Measurements from ENCODE around the gene RNF223.
"Not testable (repeated sequence)": the region's sequence is repeated elsewhere in the genome, so short reads cannot be mapped to it uniquely, and the experiment has no call there.

Gene RNF223

GRCh38 chr1:1067860-1068516, 6.1 kb downstream of the RNF223 start:
- H3K18ac ChIP-seq (ENCODE audit: low read length) = peak overlapping the region; percentile 85
- peak overlapping the region; percentile 94 for H2AK5ac ChIP-seq (ENCODE audit: low read depth, low read length)
- H3K4me2 ChIP-seq (ENCODE audit: insufficient read depth, low read length, poor library complexity, severe bottlenecking) = peak overlapping the region; percentile 69
- peak overlapping the region; percentile 71 for H2BK15ac ChIP-seq (ENCODE audit: low read length)
- H3K79me1 ChIP-seq (ENCODE audit: low read depth, low read length) = peaks cover 5% of the 10 kb centered on the region
- DNase-seq (ENCODE audit: low spot score) = no peak
- H4K91ac ChIP-seq (ENCODE audit: low read depth, low read length, poor library complexity) = no peak overlapping the region
- H3K4ac ChIP-seq (ENCODE audit: low read length) = no peak overlapping the region
- no peak overlapping the region for H4K8ac ChIP-seq (ENCODE audit: low read depth, low read length)
- H2AFZ ChIP-seq (ENCODE audit: low read length) = peak overlapping the region; percentile 45
- H2BK120ac ChIP-seq (ENCODE audit: low read depth, low read length) = peak overlapping the region; percentile 61
- H3K36me3 ChIP-seq (replicated peaks in 1 of 2; ENCODE audit: control insufficient read depth in 2 of 2, insufficient read depth in 2 of 2, low read length in 2 of 2) = no peaks in the 10 kb centered on the region
- H2BK12ac ChIP-seq (ENCODE audit: low read length) = peak overlapping the region; percentile 58
- peak overlapping the region; percentile 60 for H3K9ac ChIP-seq (ENCODE audit: low read depth, low read length, poor library complexity)
- peaks cover 25 to 32% of the 10 kb centered on the region in 2 donors for H3K4me1 ChIP-seq (ENCODE audit: control insufficient read depth in 2 of 2, insufficient read depth in 1 of 2, low read depth in 1 of 2, low read length in 2 of 2)
- H3K4me3 ChIP-seq (ENCODE audit: low read length in 2 of 2) = no peak overlapping the region
- no peak overlapping the region for H3K27ac ChIP-seq (replicated peaks; ENCODE audit: low read length)
- H3K9me3 ChIP-seq (replicated peaks in 1 of 2; ENCODE audit: control insufficient read depth in 2 of 2, insufficient read depth in 1 of 2, low read depth in 1 of 2, low read length in 2 of 2) = no peaks in the 10 kb centered on the region
- H3K27me3 ChIP-seq (ENCODE audit: control insufficient read depth in 3 of 3, insufficient read depth in 3 of 3, low read depth in 1 of 3, low read length in 3 of 3) = peaks cover 2 to 73% (median 30%) of the 10 kb centered on the region in 3 experiments
- no CpG with 5 or more reads among the region's 32 CpGs for WGBS, 2 donors (ENCODE audit: extremely low coverage in 2 of 2, insufficient read length in 2 of 2, insufficient replicate concordance in 1 of 2)
- peak overlapping the region; percentile 91 for H3K23ac ChIP-seq (ENCODE audit: low read depth, low read length, poor library complexity)
- no peak overlapping the region for H2BK5ac ChIP-seq (ENCODE audit: low read length)
- peak overlapping the region; percentile 89 for H3K14ac ChIP-seq (ENCODE audit: low read length)

DNA sequence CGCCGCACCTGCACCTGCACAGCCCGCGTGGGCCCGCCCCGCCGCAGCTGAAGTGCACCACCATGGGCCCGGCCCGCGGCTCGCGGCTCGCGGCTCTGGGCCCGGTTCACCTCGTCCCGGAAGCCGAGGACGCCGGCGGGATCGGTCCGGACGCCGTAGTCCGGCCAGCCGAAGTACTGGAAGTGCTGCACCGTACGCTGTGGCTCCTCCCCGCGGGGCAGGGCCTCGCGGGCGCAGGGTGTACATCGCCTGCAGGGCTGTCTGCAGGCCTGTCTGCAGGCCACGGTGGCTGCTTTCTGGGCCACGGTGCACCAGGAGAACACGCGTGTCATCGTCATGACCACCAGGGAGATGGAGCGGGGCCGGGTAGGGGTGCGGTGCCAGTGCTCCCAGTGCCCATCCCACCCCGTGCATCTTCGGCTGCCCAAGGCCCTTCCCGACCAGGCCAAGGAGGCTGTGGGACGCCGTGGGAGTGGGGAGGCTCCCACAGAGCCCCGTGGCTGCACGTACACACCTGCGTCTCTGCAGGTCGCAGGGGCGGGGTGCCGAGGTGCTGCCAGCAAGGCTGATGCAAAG, 6.7 kb downstream of the RNF223 start:
- H3K4me3 ChIP-seq (ENCODE audit: low read length in 2 of 2) = no peak overlapping the region
- WGBS, 2 donors (ENCODE audit: extremely low coverage in 2 of 2, insufficient read length in 2 of 2, insufficient replicate concordance in 1 of 2) = no CpG with 5 or more reads among the region's 54 CpGs
- H2BK12ac ChIP-seq (ENCODE audit: low read length) = peak overlapping the region; percentile 41
- H3K9ac ChIP-seq (ENCODE audit: low read depth, low read length, poor library complexity) = peak overlapping the region; percentile 60
- peak overlapping the region; percentile 75 for H2BK5ac ChIP-seq (ENCODE audit: low read length)
- H4K8ac ChIP-seq (ENCODE audit: low read depth, low read length) = no peak overlapping the region
- peak overlapping the region; percentile 91 for H3K23ac ChIP-seq (ENCODE audit: low read depth, low read length, poor library complexity)
- no peak for DNase-seq (ENCODE audit: low spot score)
- H4K91ac ChIP-seq (ENCODE audit: low read depth, low read length, poor library complexity) = no peak overlapping the region
- peaks cover 29 to 37% of the 10 kb centered on the region in 2 donors for H3K4me1 ChIP-seq (ENCODE audit: control insufficient read depth in 2 of 2, insufficient read depth in 1 of 2, low read depth in 1 of 2, low read length in 2 of 2)
- H2AFZ ChIP-seq (ENCODE audit: low read length) = no peak overlapping the region
- no peak overlapping the region for H3K27ac ChIP-seq (replicated peaks; ENCODE audit: low read length)
- peak overlapping the region; percentile 89 for H3K14ac ChIP-seq (ENCODE audit: low read length)
- no peak overlapping the region for H3K4me2 ChIP-seq (ENCODE audit: insufficient read depth, low read length, poor library complexity, severe bottlenecking)
- H3K79me1 ChIP-seq (ENCODE audit: low read depth, low read length) = peaks cover 5% of the 10 kb centered on the region
- no peak overlapping the region for H3K4ac ChIP-seq (ENCODE audit: low read length)
- H3K36me3 ChIP-seq (replicated peaks in 1 of 2; ENCODE audit: control insufficient read depth in 2 of 2, insufficient read depth in 2 of 2, low read length in 2 of 2) = no peaks in the 10 kb centered on the region
- H3K18ac ChIP-seq (ENCODE audit: low read length) = peak overlapping the region; percentile 83
- H3K9me3 ChIP-seq (replicated peaks in 1 of 2; ENCODE audit: control insufficient read depth in 2 of 2, insufficient read depth in 1 of 2, low read depth in 1 of 2, low read length in 2 of 2) = no peaks in the 10 kb centered on the region
- peak overlapping the region; percentile 61 for H2BK120ac ChIP-seq (ENCODE audit: low read depth, low read length)
- peak overlapping the region; percentile 94 for H2AK5ac ChIP-seq (ENCODE audit: low read depth, low read length)
- peak overlapping the region; percentile 71 for H2BK15ac ChIP-seq (ENCODE audit: low read length)
- H3K27me3 ChIP-seq (ENCODE audit: control insufficient read depth in 3 of 3, insufficient read depth in 3 of 3, low read depth in 1 of 3, low read length in 3 of 3) = peaks cover 2 to 71% (median 35%) of the 10 kb centered on the region in 3 experiments

DNA sequence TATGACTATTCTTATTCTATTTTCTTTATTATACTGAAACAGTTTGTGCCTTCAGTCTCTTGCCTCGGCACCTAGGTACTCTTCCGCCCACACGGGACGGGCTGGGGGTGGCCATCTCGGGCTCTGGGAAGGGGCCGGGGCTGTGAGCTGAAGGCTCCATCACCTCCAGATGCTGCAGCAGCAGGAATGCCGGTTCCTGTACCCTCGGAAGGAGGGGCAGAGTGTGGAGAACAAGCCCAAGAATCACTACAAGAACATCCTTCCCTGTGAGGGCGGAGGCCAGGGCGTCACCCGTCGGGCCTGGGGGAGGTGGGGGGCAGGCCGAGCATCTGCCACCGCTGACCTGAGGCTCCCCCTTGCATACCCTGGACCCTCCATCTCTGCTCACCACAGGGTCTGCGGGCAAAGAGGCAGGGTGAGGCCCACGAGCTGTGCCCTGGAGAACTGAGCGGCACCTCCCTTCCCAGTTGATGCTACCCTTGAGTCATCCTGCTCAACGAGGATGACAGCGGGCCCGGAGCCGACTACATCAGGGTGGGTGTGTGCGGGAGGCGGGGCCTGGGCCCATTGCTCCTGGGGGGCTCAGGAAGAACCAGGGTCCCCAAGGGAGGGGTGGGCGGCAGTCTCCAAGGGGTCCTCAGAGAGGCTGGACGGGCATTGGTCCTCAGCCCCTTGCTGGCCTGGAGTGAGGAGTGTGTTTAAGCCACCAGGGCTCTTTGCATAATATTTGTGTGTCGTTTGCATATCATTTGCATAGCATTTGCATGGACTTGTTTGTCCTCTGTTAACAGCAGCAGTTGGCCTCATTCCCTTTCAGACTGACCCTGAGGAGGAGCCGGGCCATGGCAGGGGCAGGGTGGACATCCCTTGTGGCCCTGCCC, 7.5 kb downstream of the RNF223 start:
- H4K8ac ChIP-seq (ENCODE audit: low read depth, low read length) = no peak overlapping the region
- H2AFZ ChIP-seq (ENCODE audit: low read length) = no peak overlapping the region
- no peak overlapping the region for H2BK120ac ChIP-seq (ENCODE audit: low read depth, low read length)
- no peak overlapping the region for H3K4ac ChIP-seq (ENCODE audit: low read length)
- WGBS, 2 donors (ENCODE audit: extremely low coverage in 2 of 2, insufficient read length in 2 of 2, insufficient replicate concordance in 1 of 2) = no CpG with 5 or more reads among the region's 27 CpGs
- no peak for DNase-seq (ENCODE audit: low spot score)
- H2AK5ac ChIP-seq (ENCODE audit: low read depth, low read length) = peak overlapping the region; percentile 68
- H3K79me1 ChIP-seq (ENCODE audit: low read depth, low read length) = peaks cover 5% of the 10 kb centered on the region
- peaks cover 2 to 76% (median 37%) of the 10 kb centered on the region in 3 experiments for H3K27me3 ChIP-seq (ENCODE audit: control insufficient read depth in 3 of 3, insufficient read depth in 3 of 3, low read depth in 1 of 3, low read length in 3 of 3)
- H2BK5ac ChIP-seq (ENCODE audit: low read length) = no peak overlapping the region
- no peak overlapping the region for H3K14ac ChIP-seq (ENCODE audit: low read length)
- no peak overlapping the region for H3K4me2 ChIP-seq (ENCODE audit: insufficient read depth, low read length, poor library complexity, severe bottlenecking)
- H3K18ac ChIP-seq (ENCODE audit: low read length) = peak overlapping the region; percentile 48
- peaks cover 32 to 40% of the 10 kb centered on the region in 2 donors for H3K4me1 ChIP-seq (ENCODE audit: control insufficient read depth in 2 of 2, insufficient read depth in 1 of 2, low read depth in 1 of 2, low read length in 2 of 2)
- no peak overlapping the region for H3K23ac ChIP-seq (ENCODE audit: low read depth, low read length, poor library complexity)
- peak overlapping the region; percentile 43 for H2BK15ac ChIP-seq (ENCODE audit: low read length)
- H3K27ac ChIP-seq (replicated peaks; ENCODE audit: low read length) = no peak overlapping the region
- no peaks in the 10 kb centered on the region for H3K36me3 ChIP-seq (replicated peaks in 1 of 2; ENCODE audit: control insufficient read depth in 2 of 2, insufficient read depth in 2 of 2, low read length in 2 of 2)
- no peak overlapping the region for H3K4me3 ChIP-seq (ENCODE audit: low read length in 2 of 2)
- H3K9ac ChIP-seq (ENCODE audit: low read depth, low read length, poor library complexity) = no peak overlapping the region
- H3K9me3 ChIP-seq (replicated peaks in 1 of 2; ENCODE audit: control insufficient read depth in 2 of 2, insufficient read depth in 1 of 2, low read depth in 1 of 2, low read length in 2 of 2) = no peaks in the 10 kb centered on the region
- H4K91ac ChIP-seq (ENCODE audit: low read depth, low read length, poor library complexity) = no peak overlapping the region
- H2BK12ac ChIP-seq (ENCODE audit: low read length) = no peak overlapping the region

GRCh38 chr1:1065940-1066304, 8.2 kb downstream of the RNF223 start:
- not testable (repeated sequence) for H2BK120ac ChIP-seq (ENCODE audit: low read depth, low read length); H4K8ac ChIP-seq (ENCODE audit: low read depth, low read length); DNase-seq (ENCODE audit: low spot score); H3K4me2 ChIP-seq (ENCODE audit: insufficient read depth, low read length, poor library complexity, severe bottlenecking); H3K23ac ChIP-seq (ENCODE audit: low read depth, low read length, poor library complexity); H2BK12ac ChIP-seq (ENCODE audit: low read length); H3K9ac ChIP-seq (ENCODE audit: low read depth, low read length, poor library complexity); H3K27ac ChIP-seq (replicated peaks; ENCODE audit: low read length); H3K9me3 ChIP-seq (replicated peaks in 1 of 2; ENCODE audit: control insufficient read depth in 2 of 2, insufficient read depth in 1 of 2, low read depth in 1 of 2, low read length in 2 of 2); H3K4me3 ChIP-seq (ENCODE audit: low read length in 2 of 2); H4K91ac ChIP-seq (ENCODE audit: low read depth, low read length, poor library complexity); H3K14ac ChIP-seq (ENCODE audit: low read length); H2AFZ ChIP-seq (ENCODE audit: low read length); H3K4ac ChIP-seq (ENCODE audit: low read length); H3K18ac ChIP-seq (ENCODE audit: low read length); H2BK5ac ChIP-seq (ENCODE audit: low read length); H3K79me1 ChIP-seq (ENCODE audit: low read depth, low read length); H3K36me3 ChIP-seq (replicated peaks in 1 of 2; ENCODE audit: control insufficient read depth in 2 of 2, insufficient read depth in 2 of 2, low read length in 2 of 2); H2BK15ac ChIP-seq (ENCODE audit: low read length); H2AK5ac ChIP-seq (ENCODE audit: low read depth, low read length)
- WGBS, 2 donors (ENCODE audit: extremely low coverage in 2 of 2, insufficient read length in 2 of 2, insufficient replicate concordance in 1 of 2) = no CpG with 5 or more reads among the region's 11 CpGs
- Histone ChIP-seq H3K4me1 (ENCODE audit: control insufficient read depth in 2 of 2, insufficient read depth in 1 of 2, low read depth in 1 of 2, low read length in 2 of 2) (peaks cover 32 to 38% of the 10 kb centered on the region in 2 donors), H3K27me3 (ENCODE audit: control insufficient read depth in 3 of 3, insufficient read depth in 3 of 3, low read depth in 1 of 3, low read length in 3 of 3) (peaks cover 2 to 77% (median 42%) of the 10 kb centered on the region in 3 experiments)

All from neuronal stem cell (in vitro differentiated cells).